Fibroblast of skin of right quadriceps (primary cell): ENCODE measurements around the gene CAMK1D.
"Not testable (repeated sequence)": the region's sequence is repeated elsewhere in the genome, so short reads cannot be mapped to it uniquely, and the experiment has no call there.

ENCODE experiments used
- DNase-seq: peaks from one replicate; pipeline ENCODE4 v3.0.0-alpha.2; 2013

The CAMK1D gene

GRCh38 chr10:12470719-12471118 is 121.4 kb downstream of the CAMK1D start:
- no peak for DNase-seq

GRCh38 chr10:12471135-12471534 is 121.8 kb downstream of the CAMK1D start:
- no peak for DNase-seq

- DNase-seq, result no peak
Measured at GRCh38 chr10:12473491-12473890, 124.1 kb downstream of the CAMK1D start.

- no peak for DNase-seq
Measured at GRCh38 chr10:12474727-12475412, 125.5 kb downstream of the CAMK1D start.

GRCh38 chr10:12476656-12477055 is 127.3 kb downstream of the CAMK1D start:
- DNase-seq, result no peak

GRCh38 chr10:12479437-12479844 is 130.1 kb downstream of the CAMK1D start:
- no peak for DNase-seq

- DNase-seq, result no peak
Measured at GRCh38 chr10:12479924-12480323, 130.6 kb downstream of the CAMK1D start.

GRCh38 chr10:12480440-12480839 is 131.1 kb downstream of the CAMK1D start:
- no peak for DNase-seq

- no peak for DNase-seq
Measured at GRCh38 chr10:12481924-12482323, 132.6 kb downstream of the CAMK1D start.

GRCh38 chr10:12482587-12482986 is 133.2 kb downstream of the CAMK1D start:
- DNase-seq, result no peak

GRCh38 chr10:12484002-12484918 is 134.9 kb downstream of the CAMK1D start:
- peak; percentile 35 for DNase-seq

- no peak for DNase-seq
Measured at GRCh38 chr10:12484941-12485805, 135.8 kb downstream of the CAMK1D start.

GRCh38 chr10:12487366-12487765 is 138.0 kb downstream of the CAMK1D start:
- DNase-seq, result no peak

- no peak for DNase-seq
Measured at GRCh38 chr10:12488626-12489025, 139.3 kb downstream of the CAMK1D start.

- no peak for DNase-seq
Measured at GRCh38 chr10:12489357-12489756, 140.0 kb downstream of the CAMK1D start.

GRCh38 chr10:12489806-12490205 is 140.5 kb downstream of the CAMK1D start:
- no peak for DNase-seq

- DNase-seq, result no peak
Measured at GRCh38 chr10:12490963-12491362, 141.6 kb downstream of the CAMK1D start.

GRCh38 chr10:12491491-12491890 is 142.1 kb downstream of the CAMK1D start:
- DNase-seq, result no peak

GRCh38 chr10:12492016-12492415 is 142.7 kb downstream of the CAMK1D start:
- no peak for DNase-seq

GRCh38 chr10:12497046-12497445 is 147.7 kb downstream of the CAMK1D start:
- DNase-seq, result not testable (repeated sequence)

- no peak for DNase-seq
Measured at GRCh38 chr10:12499076-12499986, 150.0 kb downstream of the CAMK1D start.
